Neural cell (in vitro differentiated cells): ENCODE results near the gene MYO10. TPM values are rescaled to one million over a fixed set of nuclear protein-coding genes. Genes with fewer than 3 reads are reported as not detected.

ENCODE experiments used
- H2AFZ ChIP-seq: fragments of 200-600, 300-800 bp; sonication (generic), shearing (Covaris generic); 2 replicates; pipeline ENCODE4 v1.6.0; 2014; ENCODE audit warnings: low read depth, mild to moderate bottlenecking, antibody characterized with exemption, low read length, moderate library complexity
- H3F3A ChIP-seq: fragments of 200-600 bp; shearing (Covaris generic); 2 replicates; pipeline ENCODE4 v1.6.1; 2016; ENCODE audit warnings: mild to moderate bottlenecking, moderate library complexity, mixed read lengths, antibody characterized with exemption, low read length; ENCODE audit not compliant: insufficient read depth, poor library complexity, severe bottlenecking
- H3K27ac ChIP-seq: fragments of 200-600, 300-800 bp; sonication (generic), shearing (Covaris generic); 2 replicates; pipeline ENCODE4 v1.5.1; 2014; ENCODE audit warnings: mild to moderate bottlenecking, low read length, moderate library complexity
- H3K27me3 ChIP-seq: fragments of 300-800, 200-600 bp; sonication (generic), shearing (Covaris generic); 2 replicates; pipeline ENCODE4 v1.6.0; 2014; ENCODE audit warnings: mild to moderate bottlenecking, low read depth, low read length, moderate library complexity; ENCODE audit not compliant: insufficient read depth
- H3K36me3 ChIP-seq: fragments of 300-800, 200-600 bp; sonication (generic), shearing (Covaris generic); 2 replicates; pipeline ENCODE4 v1.5.1; 2014; ENCODE audit warnings: mild to moderate bottlenecking, antibody characterized with exemption, low read length, moderate library complexity; ENCODE audit not compliant: insufficient read depth
- H3K4me2 ChIP-seq: fragments of 300-800, 200-600 bp; sonication (generic), shearing (Covaris generic); 2 replicates; pipeline ENCODE4 v1.6.0; 2014; ENCODE audit warnings: mild to moderate bottlenecking, low read length
- H3K4me3 ChIP-seq: fragments of 300-800, 200-600 bp; sonication (generic), shearing (Covaris generic); 2 replicates; pipeline ENCODE4 v1.5.1; 2014; ENCODE audit warnings: mild to moderate bottlenecking, low read length, moderate library complexity
- H3K79me2 ChIP-seq: fragments of 200-600 bp; shearing (Covaris generic); replicated peaks from 2 replicates; pipeline ENCODE4 v1.6.0; 2014; ENCODE audit warnings: mild to moderate bottlenecking, low read length, moderate library complexity; ENCODE audit not compliant: insufficient read depth
- H3K9ac ChIP-seq: fragments of 300-800, 200-600 bp; sonication (generic), shearing (Covaris generic); 2 replicates; pipeline ENCODE4 v1.6.1; 2016; ENCODE audit warnings: mild to moderate bottlenecking, low read length, mixed read lengths
- H3K9me2 ChIP-seq: fragments of 200-600 bp; shearing (Covaris generic); 2 replicates; pipeline ENCODE4 v1.6.1; 2016; ENCODE audit warnings: mild to moderate bottlenecking, low read length, mixed read lengths; ENCODE audit not compliant: insufficient read depth
- H3K9me3 ChIP-seq: fragments of 200-600, 300-800 bp; sonication (generic), shearing (Covaris generic); 2 replicates; pipeline ENCODE4 v1.6.1; 2016; ENCODE audit warnings: mild to moderate bottlenecking, mixed run types, low read length, moderate library complexity, mixed read lengths
- H4K20me1 ChIP-seq: fragments of 200-600 bp; shearing (Covaris generic); 2 replicates; pipeline ENCODE4 v1.6.1; 2016; ENCODE audit warnings: mild to moderate bottlenecking, mixed run types; ENCODE audit not compliant: insufficient read depth
- EP300 ChIP-seq: fragments of 450-650 bp; conservative IDR thresholded peaks from 2 replicates; pipeline ENCODE4 v1.6.1; 2014; ENCODE audit warnings: antibody characterized with exemption, mild to moderate bottlenecking, moderate library complexity; ENCODE audit not compliant: poor library complexity, severe bottlenecking
- EZH2 ChIP-seq: fragments of 200-600, 300-800 bp; shearing (Covaris generic), sonication (generic); IDR thresholded peaks from 2 replicates; pipeline ENCODE4 v1.6.1; 2014; ENCODE audit warnings: antibody characterized with exemption, low read length, borderline replicate concordance, mild to moderate bottlenecking; ENCODE audit not compliant: insufficient read depth, poor library complexity, severe bottlenecking
- MXI1 ChIP-seq: fragments of 450-650 bp; conservative IDR thresholded peaks from 2 replicates; pipeline ENCODE4 v1.6.1; 2014; ENCODE audit warnings: antibody characterized with exemption, mild to moderate bottlenecking; ENCODE audit not compliant: poor library complexity, severe bottlenecking
- POLR2AphosphoS5 ChIP-seq: IDR thresholded peaks from 2 replicates; pipeline ENCODE4 v1.6.1; 2012
- RAD21 ChIP-seq: fragments of 450-650 bp; conservative IDR thresholded peaks from 2 replicates; pipeline ENCODE4 v1.6.1; 2014; ENCODE audit warnings: antibody characterized with exemption, mild to moderate bottlenecking, moderate library complexity
- SMC3 ChIP-seq: fragments of 450-650 bp; conservative IDR thresholded peaks from 2 replicates; pipeline ENCODE4 v1.6.1; 2014; ENCODE audit warnings: antibody characterized with exemption, mild to moderate bottlenecking, moderate library complexity; ENCODE audit not compliant: poor library complexity
- TAF1 ChIP-seq: IDR thresholded peaks from 2 replicates; pipeline ENCODE4 v1.6.1; 2012; ENCODE audit warnings: low read depth
- polyA plus RNA-seq: library from polyadenylated mRNA; depleted of rRNA; stranded (reverse); fragments of >200 nt; gene quantifications from 2 replicates; pipeline ENCODE4 v1.2.3, GENCODE V29; 2014
- TF ChIP-seq, protein P1 (sequence below): IDR thresholded peaks from 2 replicates; pipeline ENCODE4 v1.6.1; 2012; ENCODE audit warnings: borderline replicate concordance
- TF ChIP-seq, protein P2 (sequence below): fragments of 450-650 bp; IDR thresholded peaks from 2 replicates; pipeline ENCODE4 v1.5.1; 2014; ENCODE audit warnings: antibody characterized with exemption, mild to moderate bottlenecking, moderate library complexity; ENCODE audit not compliant: poor library complexity, severe bottlenecking

The MYO10 gene
- polyA plus RNA-seq, 1 donor from 2014 or later = 3.2 TPM

DNA sequence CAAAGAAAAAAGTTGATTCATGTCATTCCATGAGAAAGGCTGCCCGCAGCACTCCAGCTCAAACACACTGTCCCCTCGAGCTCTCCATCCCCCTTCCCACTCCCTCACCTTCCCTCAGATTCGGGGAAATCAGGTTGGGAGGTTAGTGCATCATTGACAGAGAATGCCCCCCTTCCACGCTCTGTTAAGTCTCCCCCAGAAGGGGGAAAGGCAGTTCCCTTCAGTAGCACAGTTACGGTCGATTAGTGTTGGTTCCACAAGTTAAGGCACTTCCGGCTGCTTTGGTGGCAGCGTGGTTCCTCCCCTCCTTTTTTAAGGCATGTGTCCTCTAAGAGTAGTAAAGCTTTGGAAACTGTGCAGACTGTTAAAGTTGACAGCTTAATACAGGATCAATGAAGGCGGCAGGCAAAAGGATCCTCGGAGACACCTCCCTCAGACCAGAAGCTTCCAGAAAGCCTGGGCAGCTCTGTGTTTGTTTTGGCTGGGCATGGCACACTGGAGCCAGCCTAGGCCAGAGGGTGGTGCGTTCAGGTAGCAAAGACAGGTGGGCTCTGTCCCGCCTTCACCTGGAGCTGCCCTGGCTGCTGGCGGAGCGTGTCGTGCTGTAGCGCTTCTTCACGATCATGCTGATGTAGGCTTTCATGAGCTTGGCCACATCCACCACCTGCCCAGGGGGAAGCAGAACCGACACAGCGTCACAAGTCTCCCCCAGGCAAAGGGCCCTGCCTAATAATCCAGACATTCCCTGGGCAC is 269.8 kb downstream of the MYO10 start:
- no peak for TF ChIP-seq POLR2AphosphoS5
- TF ChIP-seq TAF1 = no peak
- no peak for TF ChIP-seq SMC3
- no peak for TF ChIP-seq EZH2
- TF ChIP-seq, protein P1, sequence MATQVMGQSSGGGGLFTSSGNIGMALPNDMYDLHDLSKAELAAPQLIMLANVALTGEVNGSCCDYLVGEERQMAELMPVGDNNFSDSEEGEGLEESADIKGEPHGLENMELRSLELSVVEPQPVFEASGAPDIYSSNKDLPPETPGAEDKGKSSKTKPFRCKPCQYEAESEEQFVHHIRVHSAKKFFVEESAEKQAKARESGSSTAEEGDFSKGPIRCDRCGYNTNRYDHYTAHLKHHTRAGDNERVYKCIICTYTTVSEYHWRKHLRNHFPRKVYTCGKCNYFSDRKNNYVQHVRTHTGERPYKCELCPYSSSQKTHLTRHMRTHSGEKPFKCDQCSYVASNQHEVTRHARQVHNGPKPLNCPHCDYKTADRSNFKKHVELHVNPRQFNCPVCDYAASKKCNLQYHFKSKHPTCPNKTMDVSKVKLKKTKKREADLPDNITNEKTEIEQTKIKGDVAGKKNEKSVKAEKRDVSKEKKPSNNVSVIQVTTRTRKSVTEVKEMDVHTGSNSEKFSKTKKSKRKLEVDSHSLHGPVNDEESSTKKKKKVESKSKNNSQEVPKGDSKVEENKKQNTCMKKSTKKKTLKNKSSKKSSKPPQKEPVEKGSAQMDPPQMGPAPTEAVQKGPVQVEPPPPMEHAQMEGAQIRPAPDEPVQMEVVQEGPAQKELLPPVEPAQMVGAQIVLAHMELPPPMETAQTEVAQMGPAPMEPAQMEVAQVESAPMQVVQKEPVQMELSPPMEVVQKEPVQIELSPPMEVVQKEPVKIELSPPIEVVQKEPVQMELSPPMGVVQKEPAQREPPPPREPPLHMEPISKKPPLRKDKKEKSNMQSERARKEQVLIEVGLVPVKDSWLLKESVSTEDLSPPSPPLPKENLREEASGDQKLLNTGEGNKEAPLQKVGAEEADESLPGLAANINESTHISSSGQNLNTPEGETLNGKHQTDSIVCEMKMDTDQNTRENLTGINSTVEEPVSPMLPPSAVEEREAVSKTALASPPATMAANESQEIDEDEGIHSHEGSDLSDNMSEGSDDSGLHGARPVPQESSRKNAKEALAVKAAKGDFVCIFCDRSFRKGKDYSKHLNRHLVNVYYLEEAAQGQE = no peak
- no peak for TF ChIP-seq RAD21
- no peak for TF ChIP-seq MXI1
- TF ChIP-seq, protein P2, sequence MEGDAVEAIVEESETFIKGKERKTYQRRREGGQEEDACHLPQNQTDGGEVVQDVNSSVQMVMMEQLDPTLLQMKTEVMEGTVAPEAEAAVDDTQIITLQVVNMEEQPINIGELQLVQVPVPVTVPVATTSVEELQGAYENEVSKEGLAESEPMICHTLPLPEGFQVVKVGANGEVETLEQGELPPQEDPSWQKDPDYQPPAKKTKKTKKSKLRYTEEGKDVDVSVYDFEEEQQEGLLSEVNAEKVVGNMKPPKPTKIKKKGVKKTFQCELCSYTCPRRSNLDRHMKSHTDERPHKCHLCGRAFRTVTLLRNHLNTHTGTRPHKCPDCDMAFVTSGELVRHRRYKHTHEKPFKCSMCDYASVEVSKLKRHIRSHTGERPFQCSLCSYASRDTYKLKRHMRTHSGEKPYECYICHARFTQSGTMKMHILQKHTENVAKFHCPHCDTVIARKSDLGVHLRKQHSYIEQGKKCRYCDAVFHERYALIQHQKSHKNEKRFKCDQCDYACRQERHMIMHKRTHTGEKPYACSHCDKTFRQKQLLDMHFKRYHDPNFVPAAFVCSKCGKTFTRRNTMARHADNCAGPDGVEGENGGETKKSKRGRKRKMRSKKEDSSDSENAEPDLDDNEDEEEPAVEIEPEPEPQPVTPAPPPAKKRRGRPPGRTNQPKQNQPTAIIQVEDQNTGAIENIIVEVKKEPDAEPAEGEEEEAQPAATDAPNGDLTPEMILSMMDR = no peak
- no peak for TF ChIP-seq EP300
- Histone ChIP-seq H3K9me3 (no peaks in the 10 kb centered on the region), H3K4me3 (no peak overlapping the region), H3F3A (no peaks in the 10 kb centered on the region), H3K27ac (no peak overlapping the region), H3K4me2 (no peak overlapping the region), H3K36me3 (no peaks in the 10 kb centered on the region), H3K79me2 (no peaks in the 10 kb centered on the region), H3K9me2 (no peaks in the 10 kb centered on the region), H3K9ac (no peak overlapping the region), H2AFZ (no peak overlapping the region), H4K20me1 (no peaks in the 10 kb centered on the region), H3K27me3 (no peaks in the 10 kb centered on the region)

DNA sequence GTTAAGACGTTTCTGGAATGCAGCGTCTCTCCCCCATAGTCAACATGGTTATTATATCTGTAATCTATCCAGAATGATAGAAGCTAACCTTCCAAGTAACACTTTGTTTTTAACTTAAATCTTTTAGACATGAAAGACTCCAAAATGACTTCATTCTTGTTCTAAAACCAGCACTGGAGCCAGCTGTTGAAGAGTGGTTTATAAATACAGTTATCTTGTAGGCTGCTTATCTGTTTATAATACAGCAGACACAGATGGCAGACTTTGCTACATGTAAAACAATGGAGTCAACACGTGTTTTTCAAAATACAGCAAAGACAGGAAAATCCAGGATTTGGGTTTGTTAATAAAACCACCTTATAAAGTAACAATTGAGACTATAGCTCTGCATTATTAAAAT is 270.5 kb downstream of the MYO10 start:
- no peak for TF ChIP-seq TAF1
- no peak for TF ChIP-seq POLR2AphosphoS5
- no peak for TF ChIP-seq SMC3
- no peak for TF ChIP-seq EP300
- no peak for TF ChIP-seq EZH2
- TF ChIP-seq MXI1 = no peak
- TF ChIP-seq, protein P2 = no peak
- TF ChIP-seq RAD21 = no peak
- TF ChIP-seq, protein P1 = no peak
- no peaks in the 10 kb centered on the region for H3K9me2 ChIP-seq
- no peaks in the 10 kb centered on the region for H3F3A ChIP-seq
- no peak overlapping the region for H3K4me2 ChIP-seq
- no peak overlapping the region for H3K9ac ChIP-seq
- H3K36me3 ChIP-seq = no peaks in the 10 kb centered on the region
- H3K9me3 ChIP-seq = no peaks in the 10 kb centered on the region
- H3K27me3 ChIP-seq = no peaks in the 10 kb centered on the region
- H3K27ac ChIP-seq = no peak overlapping the region
- no peak overlapping the region for H2AFZ ChIP-seq
- no peak overlapping the region for H3K4me3 ChIP-seq
- no peaks in the 10 kb centered on the region for H4K20me1 ChIP-seq
- H3K79me2 ChIP-seq = no peaks in the 10 kb centered on the region
